Measurements from ENCODE around the gene ELP6. TPM values are rescaled to one million over a fixed set of nuclear protein-coding genes. Genes with fewer than 3 reads are reported as not detected.

Gene ELP6
- total and polyA plus RNA-seq, 9 of the 15 experiments (the other 6 are each of a cell fraction or from before 2014, with no cell fraction given): 76.9 to 198 (median 83.3) TPM

- intact Hi-C loops (cut with micrococcal nuclease) (no loop called here), in situ Hi-C loops (cut with MboI) (no loop called here)
- BruUV-seq (replicated peaks): no TSS peak
- Histone ChIP-seq H4K20me1 (replicated peaks; ENCODE audit: control insufficient read depth, insufficient read depth, low read length) (peaks cover 7% of the 10 kb centered on the region), H3K79me2 (ENCODE audit: control insufficient read depth, insufficient read depth, low read length) (peaks cover 77% of the 10 kb centered on the region), H3K4me3 (peak overlapping the region; percentile 32), H3K4me2 (ENCODE audit: insufficient read depth, low read length) (peak overlapping the region; percentile 66), H3K9me1 (ENCODE audit: control insufficient read depth, insufficient read depth, low read length) (no peaks in the 10 kb centered on the region), H3K36me3 (ENCODE audit: control insufficient read depth, insufficient read depth, low read length) (peaks cover 21% of the 10 kb centered on the region; the same call in 2 of the 3 replicates), H2AFZ (ENCODE audit: low read depth, low read length) (no peak overlapping the region), H3K9ac (ENCODE audit: insufficient read depth in 1 of 2, low read depth in 2 of 2, low read length in 2 of 2) (peak overlapping the region; percentile 33 to 54; a peak in 2 of 4 replicates), H3K27me3 (ENCODE audit: control insufficient read depth in 2 of 2, insufficient read depth in 2 of 2, low read length in 2 of 2) (no peaks in the 10 kb centered on the region), H3K27ac (ENCODE audit: extremely low read depth, low read depth, low read length) (peak overlapping the region; percentile 25), H3K9me3 (replicated peaks; ENCODE audit: control insufficient read depth, insufficient read depth, low read depth, low read length) (no peaks in the 10 kb centered on the region), H3K4me1 (replicated peaks in 1 of 2; ENCODE audit: control insufficient read depth in 2 of 2, insufficient read depth in 2 of 2, low read length in 2 of 2) (peaks cover 21 to 37% of the 10 kb centered on the region in 2 experiments)
- CTCF ChIA-PET (ENCODE audit: low intra/inter-chr PET ratio): no interaction called here
- WGBS (ENCODE audit: insufficient coverage, low coverage, missing lambda C conversion rate): 25% methylated on average over 3 of the region's 3 CpGs
- ATAC-seq (no peak), DNase-seq (ENCODE audit: extremely low read depth in 1 of 4, low spot score in 3 of 4) (no peak), FAIRE-seq (no peak)
- TF ChIP-seq ETV1 (tag; conservative IDR thresholded peaks at IDR 0.05; ENCODE audit: low read depth) (no peak), SIN3A (IDR thresholded peaks at IDR 0.05; ENCODE audit: borderline replicate concordance in 2 of 2, control insufficient read depth in 1 of 2, low read depth in 2 of 2, low read length in 2 of 2) (peak in 1 of 2 experiments; percentile 50; a peak in 1 of 4 replicates)
- POLR2A ChIA-PET: interaction anchor here (0.6 to 3.2 kb wide), 4 partner anchors 10 to 22 kb away, joined by 3 to 12 read pairs (median 4); no protein-coding TSS in a partner anchor
Observed at GRCh38 chr3:47473391-47473790, 40.1 kb downstream of the ELP6 start.

GRCh38 chr3:47469616-47470015 is 43.9 kb downstream of the ELP6 start:
- DNase-seq (ENCODE audit: extremely low read depth in 1 of 4, low spot score in 3 of 4) (no peak), FAIRE-seq (no peak), ATAC-seq (no peak)
- Histone ChIP-seq H3K27me3 (ENCODE audit: control insufficient read depth in 2 of 2, insufficient read depth in 2 of 2, low read length in 2 of 2) (no peaks in the 10 kb centered on the region), H3K4me3 (no peak overlapping the region), H3K4me1 (replicated peaks in 1 of 2; ENCODE audit: control insufficient read depth in 2 of 2, insufficient read depth in 2 of 2, low read length in 2 of 2) (peaks cover 10 to 14% of the 10 kb centered on the region in 2 experiments; a peak in 4 of 5 replicates), H3K27ac (ENCODE audit: extremely low read depth, low read depth, low read length) (no peak overlapping the region), H2AFZ (ENCODE audit: low read depth, low read length) (no peak overlapping the region), H3K9ac (ENCODE audit: insufficient read depth in 1 of 2, low read depth in 2 of 2, low read length in 2 of 2) (no peak overlapping the region), H3K9me3 (replicated peaks; ENCODE audit: control insufficient read depth, insufficient read depth, low read depth, low read length) (no peaks in the 10 kb centered on the region), H3K4me2 (ENCODE audit: insufficient read depth, low read length) (no peak overlapping the region), H3K9me1 (ENCODE audit: control insufficient read depth, insufficient read depth, low read length) (no peaks in the 10 kb centered on the region), H3K79me2 (ENCODE audit: control insufficient read depth, insufficient read depth, low read length) (peaks cover 90% of the 10 kb centered on the region), H3K36me3 (ENCODE audit: control insufficient read depth, insufficient read depth, low read length) (peaks cover 38% of the 10 kb centered on the region; the same call in 2 of the 3 replicates), H4K20me1 (replicated peaks; ENCODE audit: control insufficient read depth, insufficient read depth, low read length) (no peaks in the 10 kb centered on the region; the same call in 1 of the 2 replicates)
- in situ Hi-C loops (cut with MboI): no loop called here
- no TSS peak for BruUV-seq (replicated peaks)
- ChIA-PET CTCF (ENCODE audit: low intra/inter-chr PET ratio) (no interaction called here), POLR2A (no interaction called here)
- WGBS (ENCODE audit: insufficient coverage, low coverage, missing lambda C conversion rate): 84% methylated on average over 3 of the region's 3 CpGs
- intact Hi-C loops (cut with micrococcal nuclease): no loop called here
- TF ChIP-seq IRF1 (CRISPR knock-in tag; IDR thresholded peaks at IDR 0.05; ENCODE audit: borderline replicate concordance) (no peak), GATAD2B (IDR thresholded peaks at IDR 0.05; ENCODE audit: borderline replicate concordance) (no peak), NUFIP1 (IDR thresholded peaks at IDR 0.05; ENCODE audit: partially characterized antibody) (no peak), ZZZ3 (IDR thresholded peaks at IDR 0.05) (no peak), SMAD4 (CRISPR knock-in tag; conservative IDR thresholded peaks at IDR 0.05) (no peak), GTF2E2 (tag; IDR thresholded peaks at IDR 0.05) (no peak), POLR2B (IDR thresholded peaks at IDR 0.05; ENCODE audit: low read depth, partially characterized antibody) (no peak), TAF15 (IDR thresholded peaks at IDR 0.05; ENCODE audit: low read depth, low read length) (no peak), ID3 (CRISPR knock-in tag; IDR thresholded peaks at IDR 0.05) (no peak), ID3 (tag; IDR thresholded peaks at IDR 0.05) (no peak), GATA2 (CRISPR knock-in tag; IDR thresholded peaks at IDR 0.05) (no peak), ZNF24 (IDR thresholded peaks at IDR 0.05) (no peak), ZC3H4 (CRISPR knock-in tag; IDR thresholded peaks at IDR 0.05; ENCODE audit: borderline replicate concordance) (no peak)
